Nucleus accumbens (tissue), 56 donors: Measurements from ENCODE around the gene SBNO2.
"Not testable (repeated sequence)": the region's sequence is repeated elsewhere in the genome, so short reads cannot be mapped to it uniquely, and the experiment has no call there.

ENCODE experiments used
- DNase-seq, 56 donors: peaks; one replicate each; lab custom pipeline; 2025; lab: John Stamatoyannopoulos, UW

The SBNO2 gene

GRCh38 chr19:1122972-1123363, 51.1 kb downstream of the SBNO2 start:
- peak in 1 of 56 donors; percentile 24 for DNase-seq

GRCh38 chr19:1122021-1122971, 51.8 kb downstream of the SBNO2 start:
- DNase-seq = no peak

- DNase-seq = no peak
Observed at GRCh38 chr19:1121395-1121794, 52.7 kb downstream of the SBNO2 start.

GRCh38 chr19:1119475-1120217, 54.4 kb downstream of the SBNO2 start:
- no peak for DNase-seq

- DNase-seq = no peak
Observed at GRCh38 chr19:1118999-1119398, 55.1 kb downstream of the SBNO2 start.

- DNase-seq = no peak
Observed at GRCh38 chr19:1117654-1118053, 56.4 kb downstream of the SBNO2 start.

GRCh38 chr19:1116726-1117581, 57.1 kb downstream of the SBNO2 start:
- DNase-seq = no peak

- no peak for DNase-seq
Observed at GRCh38 chr19:1115646-1116420, 58.2 kb downstream of the SBNO2 start.

GRCh38 chr19:1114728-1115127, 59.3 kb downstream of the SBNO2 start:
- not testable (repeated sequence) for DNase-seq

- DNase-seq = no peak
Observed at GRCh38 chr19:1113986-1114483, 60.0 kb downstream of the SBNO2 start.

GRCh38 chr19:1113030-1113985, 60.8 kb downstream of the SBNO2 start:
- peak in 55 of 56 donors; percentile 38 to 96 (median 88) for DNase-seq

GRCh38 chr19:1112268-1113029, 61.6 kb downstream of the SBNO2 start:
- DNase-seq = no peak

- no peak for DNase-seq
Observed at GRCh38 chr19:1111641-1112267, 62.3 kb downstream of the SBNO2 start.

GRCh38 chr19:1110809-1111640, 63.0 kb downstream of the SBNO2 start:
- no peak for DNase-seq

GRCh38 chr19:1109697-1110671, 64.1 kb downstream of the SBNO2 start:
- DNase-seq = no peak
